CD4-positive, alpha-beta memory T cell (primary cell): ENCODE measurements around the gene TASOR. TPM values are rescaled to one million over a fixed set of nuclear protein-coding genes. Genes with fewer than 3 reads are reported as not detected.

Experiments used
- CTCF ChIA-PET: fragments of 350-600 bp; sonication (Branson Sonifier 250); formaldehyde crosslinking; loops from one replicate; lab custom pipeline; 2021; ENCODE audit warnings: inconsistent platforms; ENCODE audit not compliant: partially characterized antibody; lab: Charles Lee
- POLR2A ChIA-PET: fragments of 350-600 bp; sonication (Branson Sonifier 250); formaldehyde crosslinking; loops from one replicate; lab custom pipeline; 2021; ENCODE audit not compliant: partially characterized antibody; lab: Charles Lee
- DNase-seq, 5 donors: peaks; one replicate each; pipeline versions ENCODE4 v3.0.0 to v3.0.0-alpha.2; 2020 to 2022; ENCODE audit warnings: mixed read lengths in 1 of 5
- H3K27ac ChIP-seq: one replicate; pipeline ENCODE4 v1.7.0; 2013; ENCODE audit warnings: low read depth, low read length
- H3K27me3 ChIP-seq: 2 replicates; pipeline ENCODE4 v1.7.0; 2013; ENCODE audit warnings: mild to moderate bottlenecking, low read length, moderate library complexity; ENCODE audit not compliant: insufficient read depth
- H3K36me3 ChIP-seq: 2 replicates; pipeline ENCODE4 v1.7.0; 2013; ENCODE audit warnings: mild to moderate bottlenecking, low read length, moderate library complexity; ENCODE audit not compliant: insufficient read depth
- H3K4me1 ChIP-seq: 2 replicates; pipeline ENCODE4 v1.7.0; 2013; ENCODE audit warnings: mild to moderate bottlenecking, low read length, moderate library complexity; ENCODE audit not compliant: insufficient read depth
- H3K4me3 ChIP-seq, 2 donors: one replicate each; pipeline ENCODE4 v1.7.0; 2013; ENCODE audit warnings: low read length in 2 of 2, mild to moderate bottlenecking in 1 of 2
- H3K9me3 ChIP-seq, 2 donors: one replicate each; pipeline ENCODE4 v1.7.0; 2013; ENCODE audit warnings: low read length in 2 of 2, control low read depth in 1 of 2; ENCODE audit not compliant: control insufficient read depth in 1 of 2
- H3K27ac Mint-ChIP-seq, 7 donors: one replicate each; pipeline ENCODE4 v1.8.0; 2020 to 2021; ENCODE audit warnings: mixed read lengths in 7 of 7, mild to moderate bottlenecking in 6 of 7, inconsistent platforms in 3 of 7, moderate library complexity in 3 of 7
- H3K27me3 Mint-ChIP-seq, 2 donors: one replicate each; pipeline ENCODE4 v1.8.0; 2020 to 2021; ENCODE audit warnings: mixed read lengths in 2 of 2
- H3K36me3 Mint-ChIP-seq, 2 donors: one replicate each; pipeline ENCODE4 v1.8.0; 2020 to 2021; ENCODE audit warnings: mixed read lengths in 2 of 2, inconsistent platforms in 1 of 2, mild to moderate bottlenecking in 1 of 2
- H3K4me1 Mint-ChIP-seq, 4 donors: one replicate each; pipeline ENCODE4 v1.8.0; 2020 to 2021; ENCODE audit warnings: mixed read lengths in 4 of 4, mild to moderate bottlenecking in 1 of 4
- H3K4me3 Mint-ChIP-seq, 8 donors: one replicate each; pipeline ENCODE4 v1.8.0; 2020 to 2021; ENCODE audit warnings: mixed read lengths in 8 of 8, mild to moderate bottlenecking in 7 of 8, moderate library complexity in 6 of 8, inconsistent platforms in 3 of 8
- H3K9me3 Mint-ChIP-seq, 8 donors: one replicate each; pipeline ENCODE4 v1.8.0; 2020 to 2021; ENCODE audit warnings: mixed read lengths in 8 of 8, mild to moderate bottlenecking in 5 of 8, inconsistent platforms in 3 of 8, moderate library complexity in 1 of 8
- intact Hi-C: fragments of 100-400 bp; cut with micrococcal nuclease; formaldehyde crosslinking; loops from one replicate; pipeline ENCODE4 v1.15.1; 2023
- polyA plus RNA-seq, 2 donors: library from polyadenylated mRNA; unstranded; fragments of 300-500 nt; fragmentation: Illumina TruSeq; gene quantifications; one replicate each; pipeline ENCODE4 v1.2.3, GENCODE V29; 2021
- total RNA-seq, 2 experiments: library from RNA; stranded (reverse); gene quantifications; one replicate each; pipeline ENCODE4 v1.2.3, GENCODE V29; 2021

The TASOR gene
- total and polyA plus RNA-seq, 4 experiments from 2014 or later = 22.7 to 112 (median 75.7) TPM

- H3K4me1 Mint-ChIP-seq = peaks cover 33 to 58% (median 37%) of the 10 kb centered on the region in 4 donors
- peak overlapping the region in 3 of 7 donors; percentile 42 to 68 (median 59) for H3K27ac Mint-ChIP-seq
- intact Hi-C loops = no loop called here
- Histone ChIP-seq H3K27me3 (no peaks in the 10 kb centered on the region), H3K36me3 (peaks cover 42% of the 10 kb centered on the region), H3K27ac (no peak overlapping the region), H3K4me3 (no peak overlapping the region), H3K4me1 (peaks cover 8% of the 10 kb centered on the region), H3K9me3 (no peaks in the 10 kb centered on the region)
- peak overlapping the region in 2 of 8 donors; percentile 0 to 19 for H3K4me3 Mint-ChIP-seq
- ChIA-PET CTCF (interaction anchor here (1.4 kb wide), 1 partner anchor 96 kb away, joined by 3 read pairs; no protein-coding TSS in a partner anchor), POLR2A (interaction anchor here (1.0 kb wide), 1 partner anchor 29 kb away, joined by 3 read pairs; no protein-coding TSS in a partner anchor)
- peaks cover 77 to 83% of the 10 kb centered on the region in 2 donors for H3K36me3 Mint-ChIP-seq
- DNase-seq = no peak
- peaks cover 0 to 24% (median 2%) of the 10 kb centered on the region in 8 donors for H3K9me3 Mint-ChIP-seq
- H3K27me3 Mint-ChIP-seq = no peaks in the 10 kb centered on the region
These were observed 28.6 kb downstream of the TASOR start for GRCh38 chr3:56654460-56654859.

- DNase-seq = no peak
- Mint-ChIP-seq H3K4me3 (no peak overlapping the region), H3K9me3 (no peaks in the 10 kb centered on the region), H3K27ac (peak overlapping the region in 1 of 7 donors; percentile 11), H3K27me3 (no peaks in the 10 kb centered on the region), H3K4me1 (peaks cover 19 to 34% (median 24%) of the 10 kb centered on the region in 4 donors), H3K36me3 (peaks cover 65 to 83% of the 10 kb centered on the region in 2 donors)
- no peaks in the 10 kb centered on the region for H3K4me1 ChIP-seq
- no peaks in the 10 kb centered on the region for H3K27me3 ChIP-seq
- ChIA-PET CTCF (no interaction called here), POLR2A (no interaction called here)
- intact Hi-C loops = loop anchor here (5.0 kb wide), 1 partner anchor 88 kb away; the partner anchor contains the start of gene CCDC66
- no peaks in the 10 kb centered on the region for H3K9me3 ChIP-seq
- peaks cover 35% of the 10 kb centered on the region for H3K36me3 ChIP-seq
- H3K4me3 ChIP-seq = no peak overlapping the region
- H3K27ac ChIP-seq = no peak overlapping the region
These were observed 37.7 kb downstream of the TASOR start for GRCh38 chr3:56645407-56645806.

DNA sequence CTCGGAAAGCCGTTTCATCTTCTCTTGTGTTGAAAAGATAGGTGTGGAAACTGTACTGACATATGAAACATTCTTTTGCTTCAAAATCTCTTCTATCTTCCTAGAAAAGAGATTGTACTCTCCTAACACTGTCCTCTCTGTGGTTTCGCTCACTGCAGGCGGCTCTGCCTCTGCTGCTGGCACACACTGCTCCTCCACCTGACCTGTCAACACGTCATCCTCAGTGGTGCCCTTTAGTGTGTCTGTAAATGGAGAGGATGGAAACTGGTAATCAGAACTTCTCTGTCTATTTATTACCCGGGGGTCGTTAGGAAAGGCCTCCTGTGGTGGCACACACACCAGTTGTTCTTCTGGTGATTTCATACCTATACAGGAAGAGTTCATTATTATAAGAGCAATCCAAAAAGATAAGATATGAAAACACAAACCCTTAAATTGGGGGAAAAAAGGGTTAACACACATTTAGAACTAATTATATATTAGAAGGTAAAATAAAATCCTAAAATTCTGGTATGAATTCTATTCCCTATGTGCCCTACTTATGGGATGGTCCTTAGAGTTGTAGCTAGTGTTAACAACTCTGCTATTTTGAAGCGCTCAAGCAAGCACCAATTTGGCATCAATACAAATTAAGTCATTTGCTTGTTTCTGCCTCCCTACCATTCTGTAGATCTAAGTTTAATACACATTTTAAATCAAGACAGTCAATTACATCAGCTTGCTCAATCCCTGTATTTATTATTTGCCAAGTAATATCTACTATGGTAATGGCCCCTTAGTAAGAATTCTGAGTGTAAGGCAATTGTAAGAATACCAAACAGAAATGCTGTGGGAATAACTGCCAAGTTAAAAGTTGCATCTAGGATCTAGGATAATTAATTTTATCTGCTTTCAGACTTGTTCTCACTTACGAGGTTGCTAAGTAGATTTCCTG, 49.2 kb downstream of the TASOR start:
- ChIA-PET POLR2A (no interaction called here), CTCF (no interaction called here)
- peaks cover 38 to 53% of the 10 kb centered on the region in 2 donors for H3K36me3 Mint-ChIP-seq
- H3K27ac ChIP-seq = no peak overlapping the region
- H3K4me3 Mint-ChIP-seq = no peak overlapping the region
- H3K9me3 ChIP-seq = no peaks in the 10 kb centered on the region
- peaks cover 0 to 11% (median 7%) of the 10 kb centered on the region in 4 donors for H3K4me1 Mint-ChIP-seq
- no peak for DNase-seq
- peak overlapping the region in 5 of 7 donors; percentile 23 to 80 (median 38) for H3K27ac Mint-ChIP-seq
- H3K36me3 ChIP-seq = peaks cover 22% of the 10 kb centered on the region
- H3K9me3 Mint-ChIP-seq = peaks cover 0 to 2% (median 0%) of the 10 kb centered on the region in 8 donors
- intact Hi-C loops = no loop called here
- H3K4me3 ChIP-seq = no peak overlapping the region
- H3K4me1 ChIP-seq = no peaks in the 10 kb centered on the region
- no peaks in the 10 kb centered on the region for H3K27me3 Mint-ChIP-seq
- no peaks in the 10 kb centered on the region for H3K27me3 ChIP-seq

Other genes starting within 250 kb of the TASOR start
- gene ERC2, start 214.8 kb downstream of the TASOR start, total RNA-seq = not detected
- gene ERC2, start 214.8 kb downstream of the TASOR start, polyA plus RNA-seq = not detected
- gene CCDC66, start 126.1 kb downstream of the TASOR start, total RNA-seq = 100 to 1,000 TPM in 1 of 2 experiments, 10 to 100 TPM in 1; 93.4 to 104 TPM
- gene CCDC66, start 126.1 kb downstream of the TASOR start, polyA plus RNA-seq = 10 to 100 TPM; 11.8 to 22.5 TPM
- 100 to 1,000 TPM; 120 TPM for gene ARHGEF3, start 118.7 kb upstream of the TASOR start, total RNA-seq
- 100 to 1,000 TPM; 131 to 160 TPM for gene ARHGEF3, start 118.7 kb upstream of the TASOR start, polyA plus RNA-seq